IMR-90 (cell line): ENCODE data around the gene PNISR. TPM values are rescaled to one million over a fixed set of nuclear protein-coding genes. Genes with fewer than 3 reads are reported as not detected.

Source experiments
- ATAC-seq: fragments of 200-7000 bp; cut with Tn5 transposase; 2 replicates; pipeline ENCODE4 v1.9.1; 2020; ENCODE audit warnings: low read depth, mild to moderate bottlenecking, moderate library complexity
- BruUV-seq: library from RNA; stranded (reverse); fragments of 400-500 nt; replicated peaks from 2 replicates; lab custom pipeline; 2021; lab: Mats Ljungman, UMichigan
- CTCF ChIA-PET: fragments of 300-600 bp; formaldehyde crosslinking; extraction: SDS; loops from one replicate; lab custom pipeline; 2021; ENCODE audit warnings: antibody characterized with exemption; lab: Yijun Ruan, JAX
- POLR2A ChIA-PET: fragments of 300-600 bp; sonication (Branson Sonifier 250); formaldehyde crosslinking; loops from one replicate; lab custom pipeline; 2022; ENCODE audit warnings: antibody characterized with exemption; ENCODE audit not compliant: unreplicated experiment; lab: Charles Lee
- DNase-seq: peaks from one replicate; pipeline ENCODE4 v3.0.0; 2013
- H2AFZ ChIP-seq: replicated peaks from 2 replicates; pipeline ENCODE3; 2013; ENCODE audit warnings: low read length, mild to moderate bottlenecking; ENCODE audit not compliant: poor library complexity
- H2AK5ac ChIP-seq: 2 replicates; pipeline ENCODE4 v1.6.1; 2013; ENCODE audit warnings: low read depth, low read length, inconsistent platforms
- H2AK9ac ChIP-seq: replicated peaks from 2 replicates; pipeline ENCODE3; 2013; ENCODE audit warnings: mild to moderate bottlenecking, low read depth, low read length, moderate library complexity; ENCODE audit not compliant: poor library complexity
- H2BK120ac ChIP-seq: 2 replicates; pipeline ENCODE4 v1.6.1; 2013; ENCODE audit warnings: low read depth, low read length, inconsistent platforms
- H2BK15ac ChIP-seq: 3 replicates; pipeline ENCODE4 v1.6.1; 2013; ENCODE audit warnings: low read depth, low read length, inconsistent platforms
- H2BK20ac ChIP-seq: 2 replicates; pipeline ENCODE4 v1.6.1; 2013; ENCODE audit warnings: low read depth, mild to moderate bottlenecking, inconsistent platforms, low read length, moderate library complexity
- H2BK5ac ChIP-seq: 2 replicates; pipeline ENCODE4 v1.6.1; 2013; ENCODE audit warnings: mild to moderate bottlenecking, low read depth, low read length, inconsistent platforms; ENCODE audit not compliant: poor library complexity, severe bottlenecking
- H3K14ac ChIP-seq: replicated peaks from 2 replicates; pipeline ENCODE4 v1.6.1; 2013; ENCODE audit warnings: low read depth, low read length, inconsistent platforms
- H3K18ac ChIP-seq: 2 replicates; pipeline ENCODE4 v1.6.1; 2013; ENCODE audit warnings: low read depth, low read length, control low read depth
- H3K23ac ChIP-seq: 2 replicates; pipeline ENCODE4 v1.6.1; 2013; ENCODE audit warnings: low read depth, low read length, inconsistent platforms
- H3K27ac ChIP-seq: 2 replicates; pipeline ENCODE4 v1.5.1; 2013; ENCODE audit warnings: mild to moderate bottlenecking, control low read depth, low read length; ENCODE audit not compliant: insufficient read depth
- H3K27me3 ChIP-seq: 2 replicates; pipeline ENCODE4 v1.6.1; 2013; ENCODE audit warnings: low read length; ENCODE audit not compliant: control insufficient read depth, insufficient read depth
- H3K36me3 ChIP-seq: 2 replicates; pipeline ENCODE4 v1.6.1; 2013; ENCODE audit warnings: low read length, mixed read lengths; ENCODE audit not compliant: control insufficient read depth, insufficient read depth
- H3K4ac ChIP-seq: 2 replicates; pipeline ENCODE4 v1.6.1; 2013; ENCODE audit warnings: low read depth, low read length, inconsistent platforms
- H3K4me1 ChIP-seq: 2 replicates; pipeline ENCODE4 v1.6.1; 2013; ENCODE audit warnings: low read length, mixed read lengths; ENCODE audit not compliant: control insufficient read depth, insufficient read depth
- H3K4me2 ChIP-seq: 2 replicates; pipeline ENCODE4 v1.6.1; 2013; ENCODE audit warnings: low read depth, mild to moderate bottlenecking, control low read depth, low read length, moderate library complexity
- H3K4me3 ChIP-seq: 2 replicates; pipeline ENCODE4 v1.5.1; 2013; ENCODE audit warnings: low read depth, mild to moderate bottlenecking, control low read depth, low read length, moderate library complexity; ENCODE audit not compliant: insufficient read depth
- H3K56ac ChIP-seq: 2 replicates; pipeline ENCODE4 v1.6.1; 2013; ENCODE audit warnings: low read length, inconsistent platforms; ENCODE audit not compliant: insufficient read depth; ENCODE audit errors: extremely low read depth
- H3K79me1 ChIP-seq, 2 experiments: 2 replicates each; pipeline ENCODE4 v1.6.1; 2013; ENCODE audit warnings: low read length in 2 of 2, inconsistent platforms in 1 of 2, low read depth in 1 of 2
- H3K9ac ChIP-seq: 2 replicates; pipeline ENCODE4 v1.6.1; 2013; ENCODE audit warnings: low read depth, low read length, control low read depth
- H3K9me1 ChIP-seq: 2 replicates; pipeline ENCODE4 v1.6.1; 2013; ENCODE audit warnings: low read length, inconsistent platforms; ENCODE audit not compliant: insufficient read depth
- H3K9me3 ChIP-seq: 2 replicates; pipeline ENCODE4 v1.6.1; 2013; ENCODE audit warnings: low read length; ENCODE audit not compliant: control insufficient read depth, insufficient read depth
- H4K20me1 ChIP-seq: 2 replicates; pipeline ENCODE4 v1.6.1; 2013; ENCODE audit warnings: low read length, inconsistent platforms; ENCODE audit not compliant: insufficient read depth
- H4K5ac ChIP-seq: 2 replicates; pipeline ENCODE4 v1.6.1; 2013; ENCODE audit warnings: mild to moderate bottlenecking, low read depth, low read length, control low read depth
- H4K8ac ChIP-seq, 2 experiments: 2 replicates each; pipeline ENCODE4 v1.6.1; 2013; ENCODE audit warnings: low read depth in 2 of 2, low read length in 2 of 2, control low read depth in 1 of 2, inconsistent platforms in 1 of 2
- H4K91ac ChIP-seq: 2 replicates; pipeline ENCODE4 v1.6.1; 2013; ENCODE audit warnings: low read depth, low read length, inconsistent platforms; ENCODE audit not compliant: insufficient read depth
- CEBPB ChIP-seq: IDR thresholded peaks from 2 replicates; pipeline ENCODE4 v1.6.1; 2012; ENCODE audit warnings: low read depth, low read length, improper control_type of control experiment
- CHD1 ChIP-seq: IDR thresholded peaks from 2 replicates; pipeline ENCODE4 v1.6.1; 2012; ENCODE audit warnings: low read depth, low read length, improper control_type of control experiment
- MAFK ChIP-seq: IDR thresholded peaks from 2 replicates; pipeline ENCODE4 v1.6.1; 2012; ENCODE audit warnings: low read depth, low read length, improper control_type of control experiment
- SMC3 ChIP-seq: fragments of 150-350 bp; IDR thresholded peaks from 2 replicates; pipeline ENCODE4 v1.6.1; 2016; ENCODE audit warnings: low read depth, mild to moderate bottlenecking, antibody characterized with exemption, low read length, moderate library complexity
- WGBS, 2 experiments: methylation state at CpG; one replicate each; pipeline versions ENCODE4 v1.1.5 to v1.1.7; 2013; ENCODE audit warnings: missing lambda C conversion rate in 2 of 2; ENCODE audit not compliant: insufficient read length in 1 of 2; ENCODE audit errors: extremely low coverage in 2 of 2; 5-methylcytosine and 5-hydroxymethylcytosine counted together
- dilution Hi-C: fragments of 300-500 bp; cut with HindIII; formaldehyde crosslinking; loops from one replicate; pipeline ENCODE4 v1.14.3; 2018; ENCODE audit warnings: low sequenced_read_pairs; ENCODE audit not compliant: unreplicated experiment
- in situ Hi-C: fragments of 300-500 bp; cut with MboI; formaldehyde crosslinking; loops from 3 replicates; pipeline ENCODE4 v1.14.3; 2019; ENCODE audit warnings: low sequenced_read_pairs, inconsistent platforms, mixed read lengths
- intact Hi-C: fragments of 100-400 bp; cut with micrococcal nuclease; formaldehyde crosslinking; loops from 2 replicates; pipeline ENCODE4 v1.10.0; 2022
- polyA plus RNA-seq, 3 experiments: library from polyadenylated mRNA; depleted of rRNA; stranded (reverse); fragments of >200 nt; gene quantifications; 2 replicates each; pipeline ENCODE4 v1.2.3, GENCODE V29; 2012; ENCODE audit warnings: low replicate concordance in 1 of 3
- total RNA-seq: library from RNA; depleted of rRNA; stranded (reverse); fragments of >200 nt; gene quantifications from 2 replicates; pipeline ENCODE4 v1.2.3, GENCODE V29; 2012

Gene PNISR
- total and polyA plus RNA-seq, 2 of the 4 experiments (the other 2 are of a cell fraction) = 44.5 to 46.2 TPM

DNA sequence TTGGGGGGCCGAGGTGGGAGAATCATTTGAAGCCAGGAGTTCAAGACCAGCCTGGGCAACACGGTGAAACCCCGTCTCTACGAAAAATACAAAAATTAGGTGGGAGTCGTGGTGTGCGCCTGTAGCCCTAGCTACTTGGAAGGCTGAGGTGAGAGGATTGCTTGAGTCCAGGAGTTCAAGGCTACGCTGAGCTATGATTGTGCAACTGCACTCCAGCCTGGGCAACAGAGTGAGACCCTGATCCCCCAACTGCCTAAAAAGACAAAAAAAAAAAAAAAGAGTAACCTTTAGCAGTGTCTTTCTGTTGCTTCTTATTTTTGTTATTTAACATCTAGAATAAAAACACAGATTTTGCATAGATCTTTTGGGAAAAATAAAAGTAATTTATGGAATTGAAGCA is 18.0 kb downstream of the PNISR start:
- H3K9me3 ChIP-seq = no peaks in the 10 kb centered on the region
- peaks cover 41% of the 10 kb centered on the region for H3K36me3 ChIP-seq
- ChIA-PET POLR2A (no interaction called here), CTCF (no interaction called here)
- H2BK15ac ChIP-seq = no peak overlapping the region
- no peak overlapping the region for H2BK120ac ChIP-seq
- no peak overlapping the region for H4K8ac ChIP-seq
- no peak overlapping the region for H3K9ac ChIP-seq
- BruUV-seq = no TSS peak
- H3K27ac ChIP-seq = no peak overlapping the region
- H4K20me1 ChIP-seq = peaks cover 4% of the 10 kb centered on the region; the same call in 1 of the 2 replicates
- intact Hi-C loops (loop anchor here (10.0 kb wide), 1 partner anchor 148 kb away; no protein-coding TSS in a partner anchor), in situ Hi-C loops (no loop called here), dilution Hi-C loops (no loop called here)
- no peak overlapping the region for H3K23ac ChIP-seq
- H4K5ac ChIP-seq = no peak overlapping the region
- TF ChIP-seq MAFK (no peak), SMC3 (no peak), CHD1 (no peak), CEBPB (0 out of 2 replicates have a peak, but pooled peaks have one; percentile 2)
- H3K4me1 ChIP-seq = peaks cover 2% of the 10 kb centered on the region
- no peak for ATAC-seq
- H3K79me1 ChIP-seq = peaks cover 14 to 23% of the 10 kb centered on the region in 2 experiments
- WGBS, 2 experiments = 100% methylated on average over 1 of the region's 7 CpGs; no CpG with 5 or more reads in 1 of the 2 experiments
- H2BK5ac ChIP-seq = no peak overlapping the region
- no peak overlapping the region for H3K14ac ChIP-seq
- no peak overlapping the region for H4K91ac ChIP-seq
- H3K4ac ChIP-seq = no peak overlapping the region
- H2BK20ac ChIP-seq = no peak overlapping the region
- H3K9me1 ChIP-seq = peaks cover 3% of the 10 kb centered on the region; the same call in 1 of the 2 replicates
- no peak for DNase-seq
- no peak overlapping the region for H3K18ac ChIP-seq
- H3K27me3 ChIP-seq = no peaks in the 10 kb centered on the region
- no peak overlapping the region for H3K4me3 ChIP-seq
- H2AK9ac ChIP-seq = no peak overlapping the region
- H3K56ac ChIP-seq = no peak overlapping the region
- H2AFZ ChIP-seq = no peak overlapping the region
- no peak overlapping the region for H3K4me2 ChIP-seq
- H2AK5ac ChIP-seq = no peak overlapping the region
